Measurements from ENCODE around the gene ZCRB1. TPM values are rescaled to one million over a fixed set of nuclear protein-coding genes. Genes with fewer than 3 reads are reported as not detected.

Gene ZCRB1
- total and polyA plus RNA-seq, 8 donors, result 17.2 to 29.9 (median 26.7) TPM

Small RNA genes within 50 kb of the gene (microRNA-seq; reads per million reads assigned to microRNA genes)
- 0 reads per million in 2 donors for gene MIR7851

Other genes starting within 250 kb of the ZCRB1 start
- gene GXYLT1, start 181.2 kb downstream of the ZCRB1 start, total RNA-seq, result 1 to 10 TPM; 3.2 to 7.2 (median 4.3) TPM
- gene GXYLT1, start 181.2 kb downstream of the ZCRB1 start, polyA plus RNA-seq, result 1 to 10 TPM in 1 of 2 donors, under 1 TPM in 1; 0.87 to 2.2 TPM
- gene YAF2, start 87.8 kb downstream of the ZCRB1 start, total RNA-seq, result 10 to 100 TPM in 5 of 6 donors, 1 to 10 TPM in 1; 8.3 to 14.7 (median 11.7) TPM
- gene YAF2, start 87.8 kb downstream of the ZCRB1 start, polyA plus RNA-seq, result 10 to 100 TPM in 1 of 2 donors, 1 to 10 TPM in 1; 7.1 to 13.2 TPM
- gene PPHLN1, start 73 bp upstream of the ZCRB1 start, total RNA-seq, result 10 to 100 TPM; 11.1 to 26.4 (median 15.8) TPM
- 10 to 100 TPM; 14.0 to 21.8 TPM for gene PPHLN1, start 73 bp upstream of the ZCRB1 start, polyA plus RNA-seq